ENCODE results near the gene AURKA.

- no peak for TF ChIP-seq ZNF274 (IDR thresholded peaks at IDR 0.05; ENCODE audit: borderline replicate concordance, extremely low read depth, low read length)
- no peak for TF ChIP-seq CTCF (IDR thresholded peaks at IDR 0.05; ENCODE audit: control extremely low read depth in 1 of 3, insufficient read depth in 1 of 3, low read depth in 1 of 3, low read length in 3 of 3)
- no peak for TF ChIP-seq EP300 (IDR thresholded peaks at IDR 0.05; ENCODE audit: borderline replicate concordance in 1 of 2, low read depth in 2 of 2, low read length in 2 of 2)
- no peak for TF ChIP-seq E2F6 (IDR thresholded peaks at IDR 0.05)
- TF ChIP-seq TAF1 (IDR thresholded peaks at IDR 0.05; ENCODE audit: low read depth, low read length): no peak
- no peak for TF ChIP-seq GTF2F1 (IDR thresholded peaks at IDR 0.05; ENCODE audit: borderline replicate concordance, low read depth, low read length)
Measured at GRCh38 chr20:56373942-56374341, 18.1 kb downstream of the AURKA start.

Measured in H1 (cell line).